Stimulated activated CD4-positive, alpha-beta T cell treated with anti-CD3 and anti-CD28 coated beads, Interleukin-12 subunit alpha, Interleukin-12 subunit beta, amount 100 ng/mL, for 4 hours (primary cell): ENCODE measurements around the gene TMEM127.
"Not testable (repeated sequence)": the region's sequence is repeated elsewhere in the genome, so short reads cannot be mapped to it uniquely, and the experiment has no call there.

ENCODE experiments used
- DNase-seq: peaks from one replicate; pipeline ENCODE4 v3.0.0-alpha.2; 2020

Gene TMEM127

DNA sequence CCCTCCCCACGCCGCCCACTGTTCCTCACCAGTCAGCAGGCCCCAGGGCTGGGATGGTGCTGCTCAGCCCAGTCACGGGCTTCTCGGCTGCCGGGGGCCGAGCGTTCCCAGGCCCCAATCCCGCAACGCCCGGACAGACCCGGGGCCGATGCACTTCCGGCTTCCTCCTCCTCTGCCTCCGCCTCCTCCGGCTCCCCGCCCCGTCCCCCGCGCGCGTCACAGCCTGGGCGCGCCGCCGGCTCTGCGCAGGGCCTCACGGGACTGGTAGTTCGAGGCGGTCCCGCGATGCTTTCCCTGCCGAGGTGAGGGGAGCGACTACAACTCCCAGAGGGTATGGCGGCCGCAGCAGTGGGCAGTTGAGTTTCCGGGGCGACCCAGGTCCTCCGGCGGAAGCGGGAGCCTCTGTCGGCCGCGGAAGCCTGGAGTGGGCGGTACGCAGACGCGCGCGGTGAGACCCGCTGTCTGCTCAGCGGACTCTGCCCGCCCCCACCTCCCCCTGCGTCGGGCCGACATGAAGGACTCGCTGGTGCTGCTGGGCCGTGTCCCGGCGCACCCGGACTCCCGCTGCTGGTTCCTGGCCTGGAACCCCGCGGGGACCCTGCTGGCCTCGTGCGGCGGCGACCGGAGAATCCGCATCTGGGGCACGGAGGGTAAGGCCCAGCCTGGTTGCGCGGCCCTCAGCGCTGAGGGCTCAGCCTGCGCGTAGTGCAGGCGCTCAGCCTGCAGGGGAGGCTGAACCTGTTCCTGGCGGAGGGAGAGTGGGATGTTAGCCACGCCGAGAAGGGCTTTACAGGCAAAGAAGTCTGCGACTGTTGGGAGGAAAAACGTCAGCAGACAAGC lies at the start of gene TMEM127, which contains the start of gene CIAO1:
TMEM127 (minus strand) TSS at position 158 of the 840 bp plus-strand sequence. CDS start 616 bp downstream, outside the sequence.
CIAO1 (plus strand) TSS at position 386 of the 840 bp plus-strand sequence; CDS start at position 512, 126 bp downstream.
- peak; percentile 96 for DNase-seq

DNA sequence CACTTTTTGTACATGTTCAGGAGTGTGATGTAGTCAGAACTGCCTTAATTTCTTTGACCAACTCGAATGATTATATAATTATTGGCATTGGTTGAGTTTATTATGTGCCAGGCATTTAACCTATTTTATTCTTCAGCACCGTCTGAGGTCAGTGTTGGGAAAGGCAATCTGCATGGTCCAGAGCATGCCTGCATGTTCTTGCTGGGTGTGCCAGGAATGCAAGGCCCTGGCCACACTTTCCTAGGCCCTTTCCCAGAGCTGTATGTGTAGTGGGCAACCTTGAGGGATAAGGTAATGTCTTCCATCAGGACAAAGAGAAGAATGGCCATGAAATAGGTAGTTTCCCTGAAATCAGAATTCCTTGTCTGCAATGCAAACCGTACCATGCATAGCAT lies 49.2 kb upstream of the TMEM127 start:
- DNase-seq = no peak

DNA sequence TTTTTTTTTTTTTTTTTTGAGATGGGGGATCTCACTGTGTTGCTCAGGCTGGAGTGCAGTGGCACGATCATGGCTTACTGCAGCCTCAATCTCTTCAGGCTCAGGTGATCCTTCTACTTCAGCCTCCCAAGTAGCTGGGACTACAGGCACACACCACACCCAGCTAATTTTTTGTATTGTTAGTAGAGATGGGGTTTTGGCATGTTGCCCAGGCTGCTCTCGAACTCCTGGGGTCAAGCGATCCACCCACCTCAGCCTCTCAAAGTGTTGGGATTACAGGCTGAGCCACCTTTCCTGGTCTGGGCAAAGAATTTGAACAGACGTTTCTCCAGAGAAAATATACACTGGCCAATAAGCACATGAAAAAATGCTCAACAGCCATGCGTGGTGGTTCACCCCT lies 42.5 kb upstream of the TMEM127 start:
- DNase-seq = no peak

DNA sequence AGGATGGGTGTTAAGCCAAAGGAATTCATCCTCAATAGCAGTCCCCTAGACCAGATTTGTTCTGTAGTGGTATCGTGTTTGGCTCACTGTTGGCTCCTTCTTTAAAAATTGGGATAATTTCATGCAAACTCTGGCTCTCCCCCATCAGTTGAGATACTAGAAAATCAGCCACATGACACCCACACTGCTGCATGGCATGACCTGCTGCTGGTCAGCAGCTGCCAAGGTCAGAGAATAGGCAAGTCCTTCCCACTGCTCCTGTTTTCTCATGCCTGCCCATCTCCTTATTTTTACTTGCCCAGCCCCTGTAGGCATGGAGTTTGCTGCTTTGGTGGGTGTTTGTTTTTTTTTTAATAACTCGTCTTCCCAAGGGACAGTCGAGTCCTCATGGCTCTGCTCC lies 40.6 kb upstream of the TMEM127 start:
- no peak for DNase-seq

- peak; percentile 15 for DNase-seq
Measured at GRCh38 chr2:96305979-96306308, 40.1 kb upstream of the TMEM127 start.

DNA sequence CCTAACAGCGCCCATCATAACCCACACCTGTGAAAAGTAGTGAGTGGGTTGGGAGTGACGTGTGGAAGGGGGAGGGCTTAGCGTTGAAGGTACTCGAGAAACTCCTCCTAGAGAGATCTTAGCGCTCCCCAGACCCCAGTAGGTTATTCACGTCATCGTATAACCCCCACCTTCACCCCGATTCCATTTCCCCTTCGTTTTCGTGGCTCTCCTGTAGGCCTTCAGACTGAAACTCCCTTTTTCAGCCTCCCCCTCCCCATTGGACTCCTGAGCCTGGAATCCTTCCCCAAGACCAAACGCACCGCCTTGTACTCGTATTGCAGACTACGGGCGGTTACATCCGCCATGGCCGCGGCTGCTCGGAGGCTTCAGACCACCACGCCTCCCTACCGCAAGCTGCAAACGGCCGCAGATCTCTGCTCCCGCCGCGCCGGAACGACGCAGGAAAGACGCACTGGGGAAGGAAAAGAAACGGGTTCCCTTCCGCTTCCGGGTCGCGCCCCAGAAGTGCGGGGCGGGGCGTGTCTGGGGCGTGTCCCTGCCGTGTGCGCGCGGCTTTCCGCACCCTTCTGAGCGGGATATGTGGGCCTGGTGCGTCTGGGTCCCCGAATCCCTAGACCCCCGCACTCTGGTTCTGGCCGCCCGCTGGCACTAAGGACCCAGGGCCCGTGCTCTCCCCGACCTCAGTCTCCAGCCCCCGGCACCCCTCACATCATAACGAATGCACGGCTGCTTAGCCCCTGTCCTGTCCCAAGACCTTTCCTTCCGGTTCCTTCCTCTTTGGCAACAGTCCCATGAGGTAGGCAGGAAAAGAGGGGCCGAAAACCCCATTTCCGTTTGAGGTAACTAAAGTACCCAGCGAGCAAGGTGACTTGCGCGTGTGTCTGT lies 39.5 kb upstream of the TMEM127 start, which contains the start of gene SNRNP200:
SNRNP200 (minus strand) TSS at position 456 of the 888 bp plus-strand sequence; CDS start at position 347, 109 bp downstream.
- DNase-seq = peak; percentile 91

DNA sequence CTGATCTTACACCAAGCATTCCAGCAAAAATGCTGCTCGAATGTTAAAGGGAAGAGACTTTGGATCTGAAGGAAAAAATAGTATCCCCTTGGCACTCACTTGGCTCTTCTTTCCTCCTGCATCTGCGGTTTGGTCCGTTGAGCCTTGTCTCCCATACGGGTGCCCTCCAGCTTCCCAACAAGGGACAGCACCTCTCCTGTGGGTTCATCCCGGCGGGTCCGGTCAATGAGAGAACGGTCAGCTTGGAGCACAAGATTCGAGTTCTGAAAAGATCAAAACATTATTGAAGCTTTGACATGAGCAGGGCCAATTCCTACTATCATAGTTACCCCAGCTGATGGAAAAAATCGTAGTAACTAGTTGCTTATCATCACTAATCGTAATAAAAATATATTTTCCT lies 38.8 kb upstream of the TMEM127 start:
- no peak for DNase-seq

GRCh38 chr2:96301865-96302264 lies 36.1 kb upstream of the TMEM127 start:
- no peak for DNase-seq

- DNase-seq = no peak
Measured at GRCh38 chr2:96296925-96297324, 31.1 kb upstream of the TMEM127 start.

DNA sequence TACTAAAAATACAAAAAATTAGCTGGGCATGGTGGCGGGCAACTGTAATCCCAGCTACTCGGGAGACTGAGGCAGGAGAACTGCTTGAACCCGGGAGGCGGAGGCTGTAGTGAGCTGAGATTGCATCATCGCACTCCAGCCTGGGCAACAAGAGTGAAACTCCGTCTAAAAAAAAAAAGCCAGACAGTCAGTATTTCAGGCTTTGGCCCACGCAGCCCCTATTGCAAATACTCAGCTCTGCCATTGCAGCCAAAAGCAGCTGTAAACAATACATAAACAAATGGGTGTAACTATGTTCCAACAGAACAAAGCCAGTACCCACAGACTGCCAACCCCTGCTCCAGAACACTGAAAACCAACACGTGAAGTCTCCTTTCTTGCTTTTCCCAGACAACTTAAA lies 28.5 kb upstream of the TMEM127 start:
- not testable (repeated sequence) for DNase-seq

DNA sequence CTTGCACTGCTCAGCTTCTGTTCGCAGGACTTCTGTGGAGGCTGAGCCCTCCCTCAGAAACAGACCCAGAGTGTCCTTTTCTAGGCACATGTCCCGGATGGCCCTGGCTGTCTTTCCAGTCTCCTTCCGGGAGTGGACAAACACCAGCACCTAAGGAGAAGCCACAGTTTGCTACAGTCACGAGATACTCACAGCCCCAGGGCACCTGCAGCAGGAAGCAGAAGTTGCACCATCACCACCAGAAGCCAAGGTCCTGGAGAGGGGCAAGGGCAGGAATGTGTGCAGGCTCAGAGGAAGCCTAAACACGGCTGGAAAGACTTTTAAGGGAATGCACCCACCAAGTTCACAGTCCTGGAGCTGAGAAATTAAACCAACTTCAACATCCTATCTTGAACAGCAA lies 26.0 kb upstream of the TMEM127 start:
- DNase-seq = no peak

DNA sequence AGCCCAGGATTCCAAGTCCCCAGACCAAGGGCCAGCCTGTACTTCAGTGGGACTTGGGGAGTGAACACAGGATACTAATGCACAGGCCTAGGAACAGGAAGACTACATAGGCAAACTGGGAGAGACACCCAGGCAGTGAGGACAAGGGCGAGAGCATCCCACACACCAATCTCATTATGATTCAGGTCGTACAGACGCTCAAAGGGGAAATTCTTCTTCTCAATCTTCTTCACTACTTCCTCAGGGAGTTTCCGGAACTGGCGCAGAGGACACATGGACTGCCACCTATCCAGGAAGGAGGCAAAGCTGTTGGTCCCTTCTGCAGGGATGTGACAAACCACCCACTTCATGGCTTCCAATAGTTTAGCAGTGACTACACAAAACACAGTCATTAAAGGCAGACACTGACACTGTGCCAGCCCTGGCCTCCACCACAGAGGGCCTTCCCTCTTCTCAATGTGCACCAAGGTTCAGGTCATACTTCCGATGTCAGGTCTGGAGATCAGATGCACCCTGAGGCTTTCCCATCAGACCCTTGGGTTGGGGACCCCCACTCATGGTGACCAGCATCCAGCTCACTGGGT lies 21.6 kb upstream of the TMEM127 start:
- no peak for DNase-seq

DNA sequence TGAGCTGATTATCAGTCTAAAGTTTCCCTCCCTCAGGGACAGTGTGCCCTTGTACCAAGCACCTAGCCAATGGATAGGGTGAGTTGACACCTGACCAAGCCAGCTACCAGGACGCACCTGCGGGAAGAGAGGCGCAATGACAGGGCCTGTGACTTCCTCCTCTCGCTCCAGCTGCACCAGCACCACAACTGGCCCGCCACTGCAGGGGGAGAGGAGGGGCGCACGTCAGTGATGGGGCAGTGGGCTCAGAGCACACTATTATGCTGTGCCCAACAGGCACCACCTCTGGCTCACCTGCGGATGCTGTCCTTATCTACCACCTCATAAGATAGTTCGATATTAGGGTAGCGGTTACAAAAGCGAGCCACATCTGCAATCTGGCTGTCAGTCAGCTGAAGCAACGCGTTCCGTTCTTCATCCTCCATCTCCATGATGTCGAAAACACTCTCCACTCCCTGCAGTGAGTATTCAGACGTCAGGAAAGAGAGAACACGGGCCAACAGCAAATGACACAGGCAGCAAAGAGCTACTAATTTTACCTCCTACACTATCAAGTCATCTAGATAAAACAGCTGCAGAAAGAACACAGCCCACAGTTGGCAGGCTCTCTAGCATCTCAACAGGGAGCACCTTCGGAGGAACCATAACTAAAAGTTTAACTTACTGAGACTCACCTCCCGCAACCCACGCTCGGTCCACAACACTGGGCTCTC lies 11.1 kb upstream of the TMEM127 start:
- no peak for DNase-seq

DNA sequence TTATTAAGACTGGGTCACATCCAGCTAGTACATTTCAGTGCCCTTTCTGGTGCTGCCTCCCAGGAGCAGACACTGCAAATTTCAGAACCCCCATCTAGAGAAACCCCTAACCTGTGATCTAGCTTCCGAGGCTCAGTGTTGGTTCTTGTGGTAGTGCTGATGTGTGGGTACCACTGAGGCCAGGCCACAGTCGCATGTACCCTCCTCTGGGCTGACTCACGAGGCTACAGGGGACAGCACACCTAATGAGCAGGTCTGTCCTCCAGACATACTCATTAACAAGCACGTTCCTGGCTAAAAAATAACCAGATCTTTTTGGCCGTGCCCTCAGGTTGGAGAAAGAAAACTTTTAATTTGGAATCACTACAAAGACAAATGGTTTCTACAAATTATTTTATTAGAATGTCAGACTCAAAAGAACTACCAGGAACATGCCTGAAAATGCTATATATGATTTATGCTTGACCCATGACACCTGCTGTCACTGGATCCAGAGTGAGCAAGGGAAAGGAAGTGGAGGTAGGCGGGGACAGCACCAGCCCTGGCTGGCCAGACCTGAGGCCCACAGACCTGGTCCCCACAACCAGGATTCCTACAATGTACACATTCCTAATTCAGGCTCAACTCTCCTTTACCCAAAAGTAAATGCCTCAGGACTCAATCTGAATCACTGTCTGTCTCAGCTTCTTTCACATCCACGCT lies 8.7 kb upstream of the TMEM127 start:
- no peak for DNase-seq

DNA sequence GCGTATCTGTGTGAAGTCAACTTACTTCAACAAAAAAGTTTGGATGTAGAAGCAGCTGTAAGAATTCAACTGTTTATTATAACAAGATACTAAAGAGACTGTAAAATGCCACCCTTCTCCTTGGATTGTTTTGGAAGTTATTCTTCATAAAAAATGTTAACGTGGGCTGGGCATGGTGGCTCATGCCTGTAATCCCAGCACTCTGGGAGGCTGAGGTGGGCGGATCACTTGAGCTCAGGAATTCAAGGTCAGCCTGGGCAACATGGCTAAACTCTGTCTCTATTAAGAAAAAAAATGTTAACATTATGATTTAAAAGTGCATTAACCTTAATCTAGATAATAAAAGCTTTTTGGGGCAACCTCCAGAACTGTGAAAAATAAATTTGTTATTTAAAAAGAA lies 8.0 kb upstream of the TMEM127 start:
- no peak for DNase-seq

- no peak for DNase-seq
Measured at GRCh38 chr2:96271995-96272394, 6.2 kb upstream of the TMEM127 start.

- DNase-seq = peak; percentile 33
Measured at GRCh38 chr2:96267159-96267971, 1.6 kb upstream of the TMEM127 start.

DNA sequence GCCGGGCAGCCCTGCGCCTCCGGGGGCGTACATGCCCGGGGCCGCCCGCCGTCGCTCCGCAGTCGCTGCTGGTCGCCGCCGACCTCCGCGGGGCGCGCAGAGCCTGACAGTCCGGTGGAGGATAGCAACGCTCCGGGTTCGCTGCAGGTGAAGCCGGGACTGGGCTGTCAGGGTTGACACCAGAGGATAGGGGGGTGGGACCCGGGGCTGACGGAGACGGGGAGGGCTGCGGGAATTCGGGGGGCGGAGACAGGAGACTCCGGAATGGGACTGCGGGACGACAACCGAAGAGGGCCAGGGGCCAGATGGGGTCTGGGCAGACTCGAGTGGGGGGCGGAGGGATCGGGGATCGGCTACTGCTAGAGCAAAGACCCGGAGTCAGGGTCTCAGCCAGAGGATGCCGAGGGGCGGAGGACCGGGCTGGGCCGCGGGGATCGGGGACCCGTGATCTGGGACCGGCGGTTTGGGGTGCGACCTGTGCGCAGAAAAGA lies 403 bp downstream of the TMEM127 start:
- no peak for DNase-seq

DNA sequence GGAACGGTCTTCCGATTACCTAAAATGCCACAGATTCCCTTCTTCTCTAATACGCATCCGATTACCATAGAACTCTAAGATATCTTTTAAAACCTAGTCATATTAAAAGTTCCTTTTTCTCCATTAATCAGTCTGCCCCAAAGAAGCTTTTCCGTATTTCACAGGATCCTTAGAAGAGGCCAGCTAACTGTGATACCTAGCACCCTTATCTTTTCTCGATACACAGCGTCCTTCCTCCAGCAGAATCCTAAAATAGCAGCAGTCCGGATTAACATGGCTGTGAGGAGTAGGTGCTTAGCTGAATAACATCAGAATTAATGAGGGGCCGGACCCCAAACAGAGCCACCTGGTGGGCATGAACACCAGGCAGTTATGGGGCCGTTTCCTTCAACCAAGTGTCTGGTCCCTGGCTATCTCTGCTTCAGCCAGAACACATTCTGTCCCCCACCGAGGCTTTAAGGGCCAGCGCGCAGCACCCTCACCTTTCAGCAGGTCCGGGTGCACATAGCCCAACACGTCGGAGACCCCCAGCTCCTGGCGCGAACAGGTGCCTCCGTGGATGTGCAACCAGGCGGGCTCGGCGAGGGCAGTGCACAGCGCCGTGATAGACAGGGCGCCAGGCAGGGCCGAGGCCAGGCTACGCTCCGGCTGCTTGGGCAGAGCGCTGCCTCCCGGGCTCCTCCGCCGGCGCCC lies 995 bp downstream of the TMEM127 start:
- DNase-seq = peak; percentile 15

GRCh38 chr2:96264086-96264485 lies 1.7 kb downstream of the TMEM127 start:
- DNase-seq = no peak
